ENCODE data around the gene ZDHHC14.

DNA sequence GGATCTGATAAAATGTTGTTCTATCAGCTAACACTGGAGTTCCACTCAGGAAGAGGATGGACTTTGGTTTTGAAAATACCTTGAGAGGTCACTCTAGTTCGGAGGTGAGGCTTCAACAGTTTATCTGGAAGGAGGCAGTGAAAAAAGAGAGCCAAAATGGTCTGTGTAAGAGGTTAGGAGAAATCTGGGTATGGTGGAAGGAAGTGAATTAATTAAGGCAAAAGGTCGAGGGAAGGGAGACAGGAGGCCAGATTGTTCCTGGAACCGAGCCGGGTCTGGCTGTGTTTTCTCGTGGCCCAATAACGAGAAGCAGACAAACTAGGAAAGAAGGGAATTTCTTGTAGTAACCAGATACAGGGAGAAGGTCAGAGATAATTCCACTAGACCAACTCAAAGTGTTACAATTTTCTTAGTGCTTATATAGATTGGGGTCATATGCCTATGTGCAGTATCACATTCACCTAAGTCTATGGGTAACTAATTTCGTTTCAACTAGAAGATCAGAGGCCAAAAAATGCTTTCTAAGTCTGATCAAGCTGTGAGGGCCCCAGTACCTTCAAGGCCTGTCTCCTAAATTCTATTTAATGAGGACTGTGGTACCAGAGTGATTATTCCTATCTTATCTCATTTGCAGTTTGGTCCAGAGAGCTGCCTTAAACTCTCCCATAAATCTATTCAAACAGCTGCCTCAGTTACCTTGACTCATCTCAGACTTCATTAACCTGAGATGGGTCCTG, 346.1 kb downstream of the ZDHHC14 start:
- TF ChIP-seq, protein P1, sequence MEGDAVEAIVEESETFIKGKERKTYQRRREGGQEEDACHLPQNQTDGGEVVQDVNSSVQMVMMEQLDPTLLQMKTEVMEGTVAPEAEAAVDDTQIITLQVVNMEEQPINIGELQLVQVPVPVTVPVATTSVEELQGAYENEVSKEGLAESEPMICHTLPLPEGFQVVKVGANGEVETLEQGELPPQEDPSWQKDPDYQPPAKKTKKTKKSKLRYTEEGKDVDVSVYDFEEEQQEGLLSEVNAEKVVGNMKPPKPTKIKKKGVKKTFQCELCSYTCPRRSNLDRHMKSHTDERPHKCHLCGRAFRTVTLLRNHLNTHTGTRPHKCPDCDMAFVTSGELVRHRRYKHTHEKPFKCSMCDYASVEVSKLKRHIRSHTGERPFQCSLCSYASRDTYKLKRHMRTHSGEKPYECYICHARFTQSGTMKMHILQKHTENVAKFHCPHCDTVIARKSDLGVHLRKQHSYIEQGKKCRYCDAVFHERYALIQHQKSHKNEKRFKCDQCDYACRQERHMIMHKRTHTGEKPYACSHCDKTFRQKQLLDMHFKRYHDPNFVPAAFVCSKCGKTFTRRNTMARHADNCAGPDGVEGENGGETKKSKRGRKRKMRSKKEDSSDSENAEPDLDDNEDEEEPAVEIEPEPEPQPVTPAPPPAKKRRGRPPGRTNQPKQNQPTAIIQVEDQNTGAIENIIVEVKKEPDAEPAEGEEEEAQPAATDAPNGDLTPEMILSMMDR (IDR thresholded peaks at IDR 0.05): no peak
- TF ChIP-seq EP300 (IDR thresholded peaks at IDR 0.05): peak in 1 of 2 donors; percentile 83
